DMS153 treated with DMSO at 0.1 percent for 48 hours (cell line): ENCODE data around the gene ADAMTS8.

Experiments
- DNase-seq: peaks from one replicate; lab custom pipeline; 2025; ENCODE audit not compliant: unreplicated experiment; lab: John Stamatoyannopoulos, UW

ADAMTS8 gene

DNA sequence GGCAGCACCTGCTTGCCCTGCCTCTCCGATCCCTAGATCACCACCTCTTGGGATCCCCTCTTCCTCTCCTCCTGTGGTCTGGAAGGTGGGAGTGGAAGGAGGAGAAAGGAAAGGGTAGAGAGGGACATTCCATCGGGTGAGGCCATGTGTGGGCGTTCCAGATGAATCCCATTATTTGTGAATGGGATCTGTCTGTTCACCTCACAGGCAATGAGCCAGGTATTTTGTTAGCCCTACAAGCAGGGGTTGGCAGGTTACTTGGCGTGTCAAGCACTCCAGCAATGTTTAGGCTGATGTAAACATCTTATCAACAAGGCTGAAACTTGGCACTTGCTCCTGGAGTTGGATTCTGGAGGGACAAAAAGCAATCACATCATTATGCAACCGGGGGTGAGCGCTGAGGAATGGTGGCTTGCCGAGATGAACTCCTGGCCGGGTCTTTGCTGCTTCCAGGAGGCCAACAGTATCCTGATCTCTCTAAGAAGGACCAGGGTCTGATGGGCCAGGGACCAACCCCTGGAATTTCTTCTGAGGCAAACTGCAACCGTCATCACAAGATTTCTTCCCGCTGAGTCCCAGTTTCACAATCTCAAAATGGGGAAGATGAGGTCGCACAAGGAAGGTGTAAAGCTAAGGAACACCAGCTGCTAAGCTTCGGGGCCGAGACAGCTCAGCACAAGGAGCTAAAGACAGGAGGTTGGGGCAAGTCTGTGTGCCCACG is 7.8 kb downstream of the ADAMTS8 start:
- DNase-seq, result no peak

DNA sequence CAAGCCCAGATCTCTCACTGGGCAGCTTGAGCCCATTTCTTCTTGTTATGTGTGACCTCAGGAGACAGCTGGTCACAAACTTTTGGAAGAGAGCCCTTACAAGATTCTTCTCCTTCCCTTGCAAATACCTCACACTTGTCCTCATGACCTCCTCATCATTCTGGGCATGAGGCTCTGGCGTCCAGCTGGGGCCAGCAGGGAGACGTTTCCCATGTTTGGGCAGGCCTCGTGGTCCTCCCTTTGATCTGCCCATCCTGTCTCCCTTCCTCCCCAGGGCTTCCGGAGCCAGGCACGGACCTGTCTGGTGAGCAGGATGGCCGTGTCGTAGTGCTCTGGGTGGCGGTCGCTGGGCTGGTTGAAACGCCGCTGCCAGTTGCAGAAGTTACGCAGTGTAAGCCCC is 9.7 kb downstream of the ADAMTS8 start:
- no peak for DNase-seq

DNA sequence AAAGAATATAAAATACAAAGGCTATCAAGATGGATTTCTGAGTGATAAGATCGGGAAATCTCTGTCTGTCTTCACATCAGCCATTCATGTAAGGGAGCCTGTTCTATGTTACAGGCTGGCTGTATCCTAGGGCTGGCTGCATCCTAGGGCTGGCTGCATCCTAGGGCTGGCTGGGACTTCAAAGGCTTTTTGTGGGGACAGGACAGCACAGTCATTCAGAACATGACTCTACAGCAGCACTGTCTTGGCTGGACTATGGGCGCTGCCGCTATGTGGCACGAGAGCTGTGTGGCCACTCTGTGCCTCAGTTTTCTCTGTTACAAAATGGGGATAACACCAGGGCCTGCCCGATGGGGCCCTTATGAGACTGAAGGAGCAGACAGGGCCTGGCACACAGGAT is 10.2 kb downstream of the ADAMTS8 start:
- no peak for DNase-seq

DNA sequence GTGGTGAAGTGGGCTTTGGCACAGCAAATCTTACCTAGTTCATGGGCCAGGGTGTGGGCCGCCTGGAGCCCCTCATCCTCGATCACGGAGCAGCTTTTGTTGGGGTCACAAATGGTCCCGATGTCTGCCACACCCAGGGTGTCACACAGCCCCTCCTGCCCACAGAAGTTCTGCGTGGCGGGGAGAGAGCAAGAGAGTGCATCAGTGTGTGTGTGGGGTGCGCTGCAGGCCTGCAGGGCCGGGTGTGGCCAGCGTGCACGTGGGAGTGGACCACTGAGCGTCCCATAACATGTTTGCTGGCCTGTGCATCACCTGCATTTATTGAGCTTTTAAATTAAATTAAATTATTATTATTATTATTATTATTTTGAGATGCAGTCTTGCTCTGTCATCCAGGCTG is 11.5 kb downstream of the ADAMTS8 start:
- DNase-seq, result no peak

DNA sequence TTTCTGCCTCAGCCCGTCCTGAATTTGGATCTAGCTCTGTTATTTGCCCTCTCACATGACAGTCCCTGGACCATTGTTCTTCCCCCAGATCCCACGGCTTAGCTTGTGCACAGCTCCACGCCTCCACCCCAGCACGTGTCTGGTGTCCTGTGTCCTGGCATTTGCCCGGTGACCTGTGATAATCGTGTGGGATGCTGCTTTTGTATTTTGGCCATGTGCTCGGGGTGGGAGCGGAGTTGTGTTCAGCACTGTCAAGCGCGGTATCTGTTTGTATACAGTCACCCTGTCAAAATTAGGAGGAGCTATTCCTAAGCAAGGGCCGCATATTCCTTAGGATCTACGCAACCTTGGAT is 11.9 kb downstream of the ADAMTS8 start:
- no peak for DNase-seq

DNA sequence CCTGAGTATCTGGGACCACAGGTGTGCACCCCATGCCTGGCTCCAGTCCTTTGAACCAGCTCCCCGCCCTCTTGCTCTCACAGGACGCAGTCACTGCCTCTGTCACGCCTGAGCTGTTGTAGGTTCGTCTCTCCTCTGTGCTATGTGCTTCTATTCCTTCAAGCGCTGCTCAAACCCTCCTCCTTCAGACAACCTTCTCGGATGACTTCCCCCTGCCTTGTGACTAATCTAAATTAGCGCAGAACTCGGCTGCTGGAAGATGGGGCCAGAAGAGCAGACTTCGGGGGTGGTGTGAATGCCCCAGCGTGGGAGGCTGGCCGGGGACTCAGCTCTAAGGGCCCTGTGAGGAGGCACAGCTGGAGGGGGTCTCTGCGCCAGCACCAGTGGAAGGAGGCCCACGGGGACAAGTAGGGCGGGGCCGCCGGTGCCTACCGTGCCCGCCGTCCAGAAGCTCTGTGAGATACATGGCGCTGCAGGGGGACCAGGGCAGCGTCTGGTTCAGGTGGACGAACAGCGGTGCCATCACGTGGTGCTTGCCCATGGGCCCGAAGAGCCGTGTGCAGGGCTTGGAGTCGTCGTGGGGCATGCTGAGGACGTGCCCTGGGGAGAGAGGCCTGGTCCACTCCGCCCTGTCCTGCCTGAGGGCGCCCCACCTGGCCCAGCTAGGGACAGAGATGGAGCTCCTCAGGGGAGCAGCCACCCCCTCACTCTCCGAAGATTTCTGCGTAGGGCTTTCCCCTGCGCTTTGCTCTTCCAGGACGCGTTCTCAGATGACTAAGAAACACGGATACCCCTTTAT is 12.5 kb downstream of the ADAMTS8 start:
- no peak for DNase-seq

DNA sequence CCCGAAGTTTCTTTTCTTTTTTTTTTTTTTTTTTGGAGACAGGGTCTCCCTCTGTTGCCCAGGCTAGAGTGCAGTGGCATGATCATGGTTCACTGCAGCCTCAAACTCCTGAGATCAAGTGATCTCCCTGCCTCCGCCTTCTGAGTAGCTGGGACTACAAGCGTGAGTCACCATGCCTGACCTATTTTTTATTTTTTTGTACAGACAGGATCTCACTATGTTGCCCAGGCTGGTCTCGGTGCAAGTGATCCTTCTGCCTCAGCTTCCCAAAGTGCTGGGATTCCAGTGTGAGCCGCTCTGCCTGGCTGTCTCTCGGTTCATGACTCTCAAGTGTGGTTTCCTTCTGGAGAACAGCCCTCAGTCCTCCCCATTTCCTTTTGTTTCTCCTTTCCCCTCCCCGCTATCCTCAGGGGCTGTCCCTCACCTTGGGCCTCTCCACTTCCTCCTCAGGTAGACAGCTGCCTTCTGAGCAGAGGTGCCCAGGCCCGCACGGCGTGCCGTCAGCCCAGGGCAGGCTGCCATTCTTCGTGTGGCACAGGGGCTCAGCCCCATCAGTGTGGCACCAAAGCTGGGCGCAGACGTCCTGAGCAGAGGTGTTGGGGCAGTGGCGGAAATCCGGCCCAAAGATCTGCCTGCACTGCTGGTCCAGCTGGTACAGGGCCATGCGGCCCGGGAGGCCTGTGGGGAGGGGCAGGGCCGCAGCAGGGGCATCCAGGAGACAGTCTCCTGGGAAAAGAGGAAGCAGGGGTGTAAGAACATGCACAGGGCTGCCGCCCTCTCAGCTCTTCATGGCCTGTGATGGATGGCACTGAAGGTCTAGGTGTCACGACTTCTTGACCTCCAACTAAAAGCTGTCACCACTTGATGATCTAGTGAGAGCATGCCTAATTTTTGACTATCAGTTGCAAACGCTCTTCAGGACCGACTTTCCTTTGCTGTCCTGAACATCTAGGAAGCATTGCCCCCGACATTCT is 14.0 kb downstream of the ADAMTS8 start:
- DNase-seq, result no peak

DNA sequence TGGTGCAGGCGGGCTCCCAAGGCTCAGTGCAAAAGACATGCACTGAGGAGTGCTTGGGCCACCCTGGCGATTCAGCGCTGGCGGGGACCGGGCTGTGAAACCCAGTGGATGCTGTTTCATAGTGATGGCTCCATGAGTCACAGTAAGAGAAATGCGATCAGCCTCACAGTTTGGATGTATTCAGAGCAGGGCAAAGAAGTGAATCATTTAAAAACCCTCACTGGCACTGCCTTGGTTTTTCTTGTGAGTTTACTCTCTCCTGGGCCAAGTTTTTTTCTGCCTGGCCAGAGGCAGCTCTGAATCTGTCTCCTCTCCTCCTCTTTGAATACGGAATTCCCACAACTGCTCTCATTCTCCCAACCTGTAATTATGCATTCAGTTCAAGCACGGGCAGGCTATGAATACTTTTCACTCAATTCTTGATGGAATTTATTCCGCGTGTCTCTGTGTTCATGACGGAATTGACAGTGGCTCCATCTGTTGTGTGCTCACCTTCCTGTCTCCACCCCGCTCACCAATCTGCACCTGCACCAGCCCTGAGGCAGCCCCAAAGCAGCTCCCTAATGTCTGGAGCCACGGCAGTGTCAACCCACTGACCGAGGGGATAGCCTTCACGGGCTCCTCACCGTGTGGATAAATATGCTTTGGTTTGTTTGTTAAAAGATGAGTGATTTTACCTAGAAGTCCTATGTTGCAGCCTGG is 14.9 kb downstream of the ADAMTS8 start:
- DNase-seq, result no peak

DNA sequence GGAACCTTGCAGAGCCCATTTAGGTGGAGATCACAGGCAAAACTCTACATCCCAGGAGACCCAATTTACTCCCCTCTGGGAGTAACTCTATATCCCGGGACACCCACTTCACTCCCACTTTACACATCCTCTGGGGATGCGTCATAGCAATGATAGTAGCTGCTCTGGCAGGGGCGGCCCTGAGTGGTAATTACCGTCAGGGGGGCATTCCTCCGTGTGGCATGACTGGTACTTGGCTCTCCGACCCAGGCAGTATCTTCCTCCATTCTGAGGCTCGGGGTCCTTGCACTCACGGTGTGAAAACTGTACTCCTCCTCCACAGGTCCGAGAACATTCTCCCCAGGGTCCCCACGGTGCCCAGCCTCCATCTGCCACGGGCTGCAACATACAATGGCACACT is 17.2 kb downstream of the ADAMTS8 start:
- DNase-seq, result no peak

DNA sequence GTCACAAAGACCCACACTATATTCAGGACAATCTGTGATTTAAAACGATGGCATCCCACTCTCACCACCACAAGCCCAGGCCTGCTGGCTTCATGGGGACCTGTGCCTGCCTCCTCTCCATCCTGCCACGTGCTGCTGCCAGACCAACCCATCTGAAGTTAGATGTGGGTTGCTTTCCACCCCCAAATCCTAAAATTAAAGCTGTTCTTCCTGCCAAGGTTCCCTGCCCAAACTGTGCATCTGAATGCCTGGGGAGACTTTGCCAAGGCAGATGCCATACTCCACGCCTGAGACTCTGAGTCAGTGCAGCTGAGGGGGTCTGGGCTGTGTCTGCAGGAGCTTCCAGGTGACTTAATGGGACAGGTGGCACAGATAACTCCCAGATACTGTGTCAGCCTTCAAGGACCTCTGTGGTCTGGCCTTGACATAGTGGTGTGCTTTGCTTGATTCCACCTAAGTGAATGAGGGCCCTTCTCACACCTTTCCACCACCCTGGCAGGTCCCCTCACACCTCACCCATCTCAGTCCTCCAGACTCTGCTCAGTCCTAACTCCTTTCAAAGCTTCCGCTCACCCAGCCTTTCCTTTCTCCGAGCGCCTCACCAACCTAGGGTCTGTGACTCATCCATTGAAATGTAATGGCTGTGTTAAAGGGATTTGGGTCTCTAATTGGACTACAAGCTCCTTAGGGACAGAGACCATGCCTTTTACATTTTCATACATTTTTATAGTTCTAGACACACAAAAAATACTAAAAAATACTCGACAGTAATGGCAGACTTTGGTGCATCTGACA is 18.6 kb downstream of the ADAMTS8 start:
- no peak for DNase-seq

DNA sequence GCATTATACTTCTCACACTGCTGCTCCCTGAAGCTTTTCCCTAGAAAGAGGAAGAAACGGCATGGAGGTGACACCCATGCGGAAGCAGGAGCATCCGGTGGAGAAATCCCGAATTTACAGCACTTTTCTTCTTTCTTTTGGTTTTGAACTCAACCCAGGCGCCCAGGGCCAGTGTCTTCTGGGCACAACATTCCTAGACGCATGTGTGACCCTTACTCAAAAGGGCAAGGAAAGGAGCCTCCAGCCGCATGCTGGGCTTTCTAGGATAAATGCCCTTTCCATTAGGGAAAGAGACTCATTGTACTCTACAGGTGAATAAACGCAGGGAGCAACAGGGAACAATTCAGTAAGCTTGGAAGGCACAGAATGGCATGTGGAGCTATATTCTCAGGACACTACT is 19.5 kb downstream of the ADAMTS8 start:
- DNase-seq, result no peak

DNA sequence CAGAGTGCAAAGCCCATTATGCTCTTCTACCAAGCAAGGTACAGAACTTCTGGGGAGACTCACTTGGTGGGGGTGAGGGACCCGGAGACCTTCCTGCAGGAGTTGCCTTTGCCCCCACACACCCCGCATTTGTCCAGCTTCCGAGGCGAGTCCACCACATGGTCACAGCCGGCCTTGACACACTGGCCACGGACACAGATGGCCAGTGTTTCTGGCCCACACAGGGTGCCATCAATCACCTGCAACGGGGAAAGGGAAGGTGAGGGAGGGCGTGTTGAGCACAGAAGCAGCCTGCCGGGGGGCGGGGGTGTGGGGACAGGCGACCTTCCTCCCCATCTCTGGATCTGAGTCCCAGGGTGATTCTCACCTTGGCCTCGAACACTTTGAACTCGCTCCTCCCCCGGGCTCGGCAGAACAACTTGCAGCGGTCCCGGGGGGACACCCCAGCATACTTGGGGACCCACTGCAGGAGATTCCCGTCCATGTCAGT is 20.0 kb downstream of the ADAMTS8 start:
- DNase-seq, result no peak

DNA sequence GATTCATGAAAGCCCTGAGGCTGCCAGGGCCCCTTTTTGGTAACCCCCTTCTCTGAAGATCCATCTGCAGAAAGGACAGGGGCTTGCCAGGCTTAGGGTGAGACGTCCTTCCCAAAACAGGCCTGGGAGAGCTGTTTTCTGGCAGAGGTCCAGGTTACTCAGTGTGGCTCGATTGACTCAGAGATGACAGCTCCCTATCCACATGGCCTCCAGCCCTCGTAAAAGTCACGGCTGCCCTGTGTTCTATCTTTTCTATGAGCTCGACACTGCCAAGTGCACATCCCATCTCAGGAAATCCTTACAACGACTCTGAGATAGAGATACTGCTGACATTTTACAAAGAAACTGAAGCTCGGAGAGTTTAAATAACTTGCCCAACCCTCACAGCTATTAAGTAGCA is 20.4 kb downstream of the ADAMTS8 start:
- DNase-seq, result no peak

DNA sequence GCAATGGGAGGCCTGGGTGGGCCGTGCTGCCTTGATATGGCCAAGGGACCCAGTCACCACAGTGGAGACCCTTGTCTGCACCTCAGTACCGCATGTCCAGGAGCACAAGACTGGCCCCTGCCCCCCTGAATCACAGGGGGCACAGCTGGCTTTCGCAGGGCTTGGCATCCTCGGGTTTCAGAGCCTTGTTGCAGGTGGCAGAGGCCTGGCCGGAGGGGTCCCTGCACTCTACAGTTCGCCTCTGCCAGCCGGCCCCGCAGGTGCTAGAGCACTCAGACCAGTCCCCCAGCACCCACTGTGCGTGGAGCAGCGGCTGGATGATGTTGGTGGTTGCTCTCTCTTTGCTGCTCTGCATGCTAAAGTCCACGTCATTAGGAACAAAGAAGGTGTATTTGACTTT is 23.0 kb downstream of the ADAMTS8 start:
- DNase-seq, result no peak

DNA sequence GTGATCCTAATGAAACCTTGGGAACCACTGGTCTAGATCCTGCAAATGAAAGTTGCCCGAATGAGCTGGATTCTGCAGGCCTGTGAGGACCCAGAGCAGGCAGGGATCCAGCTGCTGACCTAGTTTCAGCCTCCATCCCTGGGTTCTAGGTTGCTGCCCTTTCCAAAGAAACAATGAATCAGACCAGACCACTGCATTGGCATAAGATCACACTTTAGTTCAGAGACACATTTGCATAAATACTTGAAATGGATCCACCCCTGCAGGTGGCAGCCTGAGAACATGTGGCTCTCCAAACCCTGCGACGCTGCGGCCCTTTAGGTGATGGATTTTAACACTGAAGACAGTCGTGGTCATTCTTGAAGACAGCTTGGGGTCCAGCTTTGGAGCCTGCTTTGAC is 23.7 kb downstream of the ADAMTS8 start:
- no peak for DNase-seq

DNA sequence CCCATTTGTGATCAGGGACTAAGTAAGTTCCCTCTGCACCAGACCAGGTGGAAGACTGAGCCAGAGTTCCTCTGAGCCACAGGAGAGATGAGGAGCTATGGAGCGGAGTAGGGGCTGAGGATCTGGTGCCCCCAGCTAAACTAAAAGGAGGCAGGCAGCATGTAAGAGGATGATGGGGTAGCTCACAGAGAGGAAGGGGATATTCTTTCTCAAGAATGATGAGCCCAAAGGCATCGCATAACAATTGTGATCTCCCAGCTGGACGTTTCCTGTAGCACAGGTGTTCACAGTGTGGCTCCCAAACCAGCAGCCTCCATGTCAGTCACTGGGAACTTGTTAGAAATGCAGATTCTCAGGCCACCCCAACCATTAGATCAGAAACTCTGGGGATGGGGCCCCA is 24.4 kb downstream of the ADAMTS8 start:
- no peak for DNase-seq

DNA sequence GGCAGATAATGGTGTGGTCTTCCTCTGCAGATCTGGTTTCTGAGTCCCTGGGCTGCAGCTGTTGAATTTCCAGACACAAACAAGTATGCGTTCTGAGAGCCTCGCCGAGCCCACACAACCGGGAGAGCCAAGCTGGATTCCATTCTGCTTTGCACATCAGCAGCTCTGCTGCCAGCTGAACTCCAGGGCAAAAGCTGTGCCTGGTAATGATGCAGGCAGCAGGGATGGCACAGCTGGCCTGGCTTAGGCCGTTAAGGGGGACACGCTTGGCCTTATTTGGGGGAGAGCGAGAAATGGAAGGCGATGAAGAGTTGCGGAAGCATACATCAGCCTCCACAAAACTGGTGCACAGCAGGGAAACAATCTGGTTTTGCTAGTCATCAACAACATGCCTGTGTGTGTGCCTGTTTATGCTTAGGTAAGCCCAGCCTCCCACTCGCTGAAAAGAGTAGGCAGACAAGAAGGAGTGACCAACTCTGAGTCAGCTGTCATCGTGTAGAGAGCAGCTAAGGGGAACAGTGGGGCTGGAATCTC is 25.1 kb downstream of the ADAMTS8 start:
- no peak for DNase-seq

DNA sequence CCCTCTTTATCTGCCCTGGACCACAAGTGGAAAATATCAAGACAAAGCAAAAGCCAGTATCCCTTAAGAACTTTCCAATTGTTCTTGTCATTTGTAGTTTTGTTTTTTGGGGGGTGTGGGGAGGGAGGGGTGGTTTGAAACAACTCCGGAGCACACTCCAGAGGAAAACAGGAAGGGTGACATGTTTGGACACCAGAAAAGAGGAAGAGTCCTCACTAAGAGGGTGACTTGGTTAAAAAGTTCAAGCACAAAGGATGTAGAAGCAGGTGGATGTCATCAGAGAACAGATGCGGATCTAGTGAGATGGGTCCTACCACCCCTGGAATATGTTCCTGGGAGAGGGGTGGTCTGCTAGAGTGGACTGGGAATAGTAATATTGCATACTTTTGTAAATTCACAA is 25.8 kb downstream of the ADAMTS8 start:
- no peak for DNase-seq

DNA sequence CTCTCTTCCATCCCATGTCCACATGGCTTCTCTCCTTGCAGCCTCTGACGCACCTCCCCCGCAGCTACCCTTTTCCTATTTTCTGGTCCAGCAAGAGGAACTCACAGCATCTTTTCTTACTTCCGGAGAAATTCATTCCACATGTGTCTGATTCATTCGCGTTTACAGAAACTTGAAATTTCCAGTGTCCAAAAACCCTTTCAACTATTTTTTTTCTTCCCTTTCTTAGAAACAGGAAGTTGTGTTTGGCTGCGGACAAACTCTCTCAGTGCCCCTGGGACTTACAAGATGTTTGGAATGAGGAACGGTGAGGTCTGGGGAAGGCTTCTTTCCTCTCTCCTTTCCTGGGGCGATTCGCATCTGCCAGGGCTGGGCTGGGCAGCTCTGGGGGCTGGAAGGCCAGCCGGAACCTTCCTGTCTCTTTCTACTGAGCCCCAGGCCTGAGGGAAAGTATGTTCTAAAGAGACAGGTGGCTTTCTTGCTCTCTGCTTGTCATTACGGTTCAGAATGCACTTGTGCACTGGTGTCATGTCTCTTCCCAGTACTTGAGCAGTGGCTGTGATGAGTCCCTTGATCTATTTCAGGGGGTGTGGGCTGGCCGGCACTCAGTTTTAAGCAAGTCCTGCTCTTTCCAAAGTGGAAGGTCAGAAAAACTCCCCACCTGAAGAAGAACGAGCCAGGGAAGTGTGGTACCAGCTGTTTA is 27.5 kb downstream of the ADAMTS8 start:
- DNase-seq, result no peak
